Erythroblast (primary cell): ENCODE data around the gene ADAMTS9.

Source experiments
- GATA1 ChIP-seq: IDR thresholded peaks from 2 replicates; pipeline ENCODE4 v1.6.1; 2011; ENCODE audit warnings: low read depth, mild to moderate bottlenecking, control low read depth, low read length, moderate library complexity
- POLR2A ChIP-seq: IDR thresholded peaks from 2 replicates; pipeline ENCODE4 v1.6.1; 2011; ENCODE audit warnings: mild to moderate bottlenecking, low read length

GRCh38 chr3:64560791-64561190, 127.0 kb downstream of the ADAMTS9 start:
- TF ChIP-seq POLR2A (no peak), GATA1 (no peak)
